Nucleus accumbens (tissue), 56 donors: ENCODE results near the gene ACCSL.
A peak's percentile ranks its signal among the peaks of the same experiment; 100 is the strongest.

ENCODE experiments used
- DNase-seq, 56 donors: peaks; one replicate each; lab custom pipeline; 2025; lab: John Stamatoyannopoulos, UW

Gene ACCSL

GRCh38 chr11:44094260-44094868 lies 46.6 kb downstream of the ACCSL start:
- DNase-seq = peak in 50 of 56 donors; percentile 9 to 95 (median 58)

- DNase-seq = peak in 54 of 56 donors; percentile 43 to 92 (median 80)
Measured at GRCh38 chr11:44095506-44096359, 48.0 kb downstream of the ACCSL start, which contains the start of gene EXT2. EXT2 (plus strand) TSS chr11:44095678; CDS start chr11:44107713, 12,035 bp downstream.

GRCh38 chr11:44096360-44097185 lies 48.8 kb downstream of the ACCSL start:
- peak in 1 of 56 donors; percentile 24 for DNase-seq

GRCh38 chr11:44097821-44098220 lies 50.0 kb downstream of the ACCSL start:
- no peak for DNase-seq

GRCh38 chr11:44101098-44101497 lies 53.3 kb downstream of the ACCSL start:
- DNase-seq = no peak

GRCh38 chr11:44104481-44105294 lies 56.9 kb downstream of the ACCSL start:
- no peak for DNase-seq

- DNase-seq = no peak
Measured at GRCh38 chr11:44108260-44108659, 60.5 kb downstream of the ACCSL start.
